Hematopoietic multipotent progenitor cell treated with erythropoietin and hydrocortisone succinate and interleukin-3 and kit ligand, for 17 days (in vitro differentiated cells): ENCODE data around the gene ARF3.
A peak's percentile ranks its signal among the peaks of the same experiment; 100 is the strongest.
"Not testable (repeated sequence)": the region's sequence is repeated elsewhere in the genome, so short reads cannot be mapped to it uniquely, and the experiment has no call there.

Experiments
- DNase-seq: peaks from one replicate; pipeline ENCODE4 v3.0.0-alpha.2; 2015; ENCODE audit warnings: low spot score

ARF3 gene

GRCh38 chr12:48929551-48929950 lies 27.7 kb downstream of the ARF3 start:
- DNase-seq: no peak

- no peak for DNase-seq
Measured at GRCh38 chr12:48927261-48927660, 30.0 kb downstream of the ARF3 start.

GRCh38 chr12:48925304-48926011 lies 31.8 kb downstream of the ARF3 start, which contains the start of gene FKBP11:
TSS of gene FKBP11 (minus strand) at chr12:48925492. CDS start at chr12:48925428, 64 bp downstream.
- no peak for DNase-seq

- no peak for DNase-seq
Measured at GRCh38 chr12:48924617-48925303, 32.5 kb downstream of the ARF3 start.

GRCh38 chr12:48923117-48923516 lies 34.2 kb downstream of the ARF3 start:
- DNase-seq: no peak

GRCh38 chr12:48917857-48918537 lies 39.3 kb downstream of the ARF3 start:
- no peak for DNase-seq

- DNase-seq: no peak
Measured at GRCh38 chr12:48910196-48910595, 47.1 kb downstream of the ARF3 start.

- DNase-seq: not testable (repeated sequence)
Measured at GRCh38 chr12:48909698-48910097, 47.6 kb downstream of the ARF3 start.

- no peak for DNase-seq
Measured at GRCh38 chr12:48907245-48907644, 50.0 kb downstream of the ARF3 start.

- peak; percentile 50 for DNase-seq
Measured at GRCh38 chr12:48903982-48904411, 53.3 kb downstream of the ARF3 start.

- no peak for DNase-seq
Measured at GRCh38 chr12:48903363-48903981, 53.8 kb downstream of the ARF3 start.

- no peak for DNase-seq
Measured at GRCh38 chr12:48901278-48901677, 56.0 kb downstream of the ARF3 start.

GRCh38 chr12:48899651-48900050 lies 57.6 kb downstream of the ARF3 start:
- no peak for DNase-seq

GRCh38 chr12:48894271-48894670 lies 63.0 kb downstream of the ARF3 start:
- DNase-seq: no peak

GRCh38 chr12:48890657-48891418 lies 66.4 kb downstream of the ARF3 start:
- DNase-seq: peak; percentile 46

GRCh38 chr12:48889679-48890078 lies 67.6 kb downstream of the ARF3 start:
- DNase-seq: no peak
